Measurements from ENCODE around the gene TMEM101.
A peak's percentile ranks its signal among the peaks of the same experiment; 100 is the strongest.

The TMEM101 gene

GRCh38 chr17:43986225-43986981, 28.4 kb downstream of the TMEM101 start:
- Histone ChIP-seq H2AFZ (ENCODE audit: low read length) (no peak overlapping the region), H3K9me3 (ENCODE audit: insufficient read depth, low read depth, low read length) (no peaks in the 10 kb centered on the region), H3K4me3 (ENCODE audit: low read length, poor library complexity, severe bottlenecking) (no peak overlapping the region), H3K36me3 (ENCODE audit: insufficient read depth, low read length) (no peaks in the 10 kb centered on the region), H3K4me1 (ENCODE audit: insufficient read depth, low read length, poor library complexity, severe bottlenecking) (no peaks in the 10 kb centered on the region), H3K4me2 (ENCODE audit: low read depth, low read length, poor library complexity, severe bottlenecking) (no peak overlapping the region), H3F3A (ENCODE audit: low read depth) (no peaks in the 10 kb centered on the region), H4K20me1 (ENCODE audit: insufficient read depth, low read length, poor library complexity, severe bottlenecking) (no peaks in the 10 kb centered on the region), H3K9ac (ENCODE audit: low read depth, low read length, poor library complexity, severe bottlenecking) (no peak overlapping the region), H3K27me3 (ENCODE audit: insufficient read depth, low read length, poor library complexity, severe bottlenecking) (no peaks in the 10 kb centered on the region), H3K9me2 (replicated peaks; ENCODE audit: low read depth, low read length) (no peaks in the 10 kb centered on the region), H3K79me2 (ENCODE audit: insufficient read depth, low read length) (no peaks in the 10 kb centered on the region)
- TF ChIP-seq EZH2phosphoT487 (IDR thresholded peaks at IDR 0.05; ENCODE audit: borderline replicate concordance), result no peak
- TF ChIP-seq, protein P1, sequence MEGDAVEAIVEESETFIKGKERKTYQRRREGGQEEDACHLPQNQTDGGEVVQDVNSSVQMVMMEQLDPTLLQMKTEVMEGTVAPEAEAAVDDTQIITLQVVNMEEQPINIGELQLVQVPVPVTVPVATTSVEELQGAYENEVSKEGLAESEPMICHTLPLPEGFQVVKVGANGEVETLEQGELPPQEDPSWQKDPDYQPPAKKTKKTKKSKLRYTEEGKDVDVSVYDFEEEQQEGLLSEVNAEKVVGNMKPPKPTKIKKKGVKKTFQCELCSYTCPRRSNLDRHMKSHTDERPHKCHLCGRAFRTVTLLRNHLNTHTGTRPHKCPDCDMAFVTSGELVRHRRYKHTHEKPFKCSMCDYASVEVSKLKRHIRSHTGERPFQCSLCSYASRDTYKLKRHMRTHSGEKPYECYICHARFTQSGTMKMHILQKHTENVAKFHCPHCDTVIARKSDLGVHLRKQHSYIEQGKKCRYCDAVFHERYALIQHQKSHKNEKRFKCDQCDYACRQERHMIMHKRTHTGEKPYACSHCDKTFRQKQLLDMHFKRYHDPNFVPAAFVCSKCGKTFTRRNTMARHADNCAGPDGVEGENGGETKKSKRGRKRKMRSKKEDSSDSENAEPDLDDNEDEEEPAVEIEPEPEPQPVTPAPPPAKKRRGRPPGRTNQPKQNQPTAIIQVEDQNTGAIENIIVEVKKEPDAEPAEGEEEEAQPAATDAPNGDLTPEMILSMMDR (conservative IDR thresholded peaks at IDR 0.05; ENCODE audit: low read length), result no peak

DNA sequence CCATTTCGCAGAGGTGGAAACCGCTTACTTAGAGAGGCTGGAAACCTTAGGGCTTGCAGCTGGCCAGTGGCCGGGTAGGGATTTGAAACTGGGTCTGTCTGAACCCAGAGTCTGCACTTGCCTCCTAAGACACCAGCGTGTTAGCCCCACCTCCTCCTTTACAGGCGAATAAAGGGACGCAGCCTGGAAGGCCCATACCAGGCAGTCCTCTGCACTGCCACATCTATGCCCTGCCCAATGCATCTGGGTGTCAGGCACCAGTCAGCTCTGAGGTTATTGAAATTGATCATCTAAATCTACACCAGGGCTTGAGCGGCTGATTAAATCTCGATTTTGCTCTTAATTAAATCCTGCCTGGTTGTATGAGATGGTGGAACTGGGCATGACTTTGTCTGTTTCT, 30.2 kb downstream of the TMEM101 start:
- Histone ChIP-seq H2AFZ (ENCODE audit: low read length) (no peak overlapping the region), H4K20me1 (ENCODE audit: insufficient read depth, low read length, poor library complexity, severe bottlenecking) (no peaks in the 10 kb centered on the region), H3K4me3 (ENCODE audit: low read length, poor library complexity, severe bottlenecking) (no peak overlapping the region), H3K9me3 (ENCODE audit: insufficient read depth, low read depth, low read length) (no peaks in the 10 kb centered on the region), H3K4me1 (ENCODE audit: insufficient read depth, low read length, poor library complexity, severe bottlenecking) (no peaks in the 10 kb centered on the region), H3K9ac (ENCODE audit: low read depth, low read length, poor library complexity, severe bottlenecking) (no peak overlapping the region), H3K27me3 (ENCODE audit: insufficient read depth, low read length, poor library complexity, severe bottlenecking) (no peaks in the 10 kb centered on the region), H3F3A (ENCODE audit: low read depth) (no peaks in the 10 kb centered on the region), H3K4me2 (ENCODE audit: low read depth, low read length, poor library complexity, severe bottlenecking) (no peak overlapping the region), H3K9me2 (replicated peaks; ENCODE audit: low read depth, low read length) (no peaks in the 10 kb centered on the region), H3K79me2 (ENCODE audit: insufficient read depth, low read length) (no peaks in the 10 kb centered on the region), H3K36me3 (ENCODE audit: insufficient read depth, low read length) (no peaks in the 10 kb centered on the region)
- TF ChIP-seq, protein P1 (conservative IDR thresholded peaks at IDR 0.05; ENCODE audit: low read length), result no peak
- no peak for TF ChIP-seq EZH2phosphoT487 (IDR thresholded peaks at IDR 0.05; ENCODE audit: borderline replicate concordance)

DNA sequence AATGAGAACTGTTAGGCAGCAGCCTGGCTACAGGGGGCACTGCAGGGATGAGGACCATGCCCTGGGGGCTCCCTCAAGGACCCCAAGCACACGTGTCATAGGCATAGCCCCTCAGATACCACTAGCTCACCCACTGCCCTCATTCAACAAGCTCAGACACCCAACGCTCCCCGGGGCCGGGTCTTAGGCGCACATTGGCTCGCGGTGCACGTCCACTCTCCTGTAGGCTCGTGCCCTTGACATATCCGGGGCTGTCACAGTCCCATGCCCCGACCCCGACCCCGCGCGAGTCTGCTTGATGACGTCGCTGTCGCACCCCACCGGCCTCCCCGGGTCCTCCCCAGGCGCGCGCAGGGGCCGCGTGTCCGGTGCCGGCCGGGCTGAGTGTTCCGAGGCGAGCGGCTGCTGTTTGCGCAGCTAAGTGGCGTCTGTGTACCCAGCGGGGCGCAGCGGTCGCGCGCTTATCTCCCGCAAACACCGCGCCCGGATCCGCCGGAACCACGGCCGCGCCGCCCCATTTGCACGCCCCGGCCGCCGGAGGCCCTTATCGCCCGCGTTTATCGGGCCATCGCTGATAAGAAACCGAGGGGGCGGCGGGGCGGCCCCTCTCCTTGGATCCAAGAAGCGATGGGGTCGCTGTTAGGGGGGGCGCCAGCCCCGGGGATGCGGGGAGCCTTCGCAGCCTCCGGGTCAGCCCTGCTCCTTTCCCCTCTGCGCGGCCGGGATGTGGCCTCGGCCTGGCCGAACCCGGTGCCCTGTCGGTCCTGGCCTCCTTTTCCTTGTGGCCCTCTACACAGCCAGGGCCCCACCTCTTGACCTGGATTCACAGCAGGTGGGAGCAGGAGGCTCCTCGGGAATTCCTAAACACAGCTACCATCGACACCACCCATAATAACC, 31.0 kb downstream of the TMEM101 start:
- H3K27me3 ChIP-seq (ENCODE audit: insufficient read depth, low read length, poor library complexity, severe bottlenecking), result no peaks in the 10 kb centered on the region
- no peak overlapping the region for H3K4me3 ChIP-seq (ENCODE audit: low read length, poor library complexity, severe bottlenecking)
- no peaks in the 10 kb centered on the region for H3K9me3 ChIP-seq (ENCODE audit: insufficient read depth, low read depth, low read length)
- H3K9me2 ChIP-seq (replicated peaks; ENCODE audit: low read depth, low read length), result no peaks in the 10 kb centered on the region
- no peaks in the 10 kb centered on the region for H3F3A ChIP-seq (ENCODE audit: low read depth)
- no peak overlapping the region for H2AFZ ChIP-seq (ENCODE audit: low read length)
- TF ChIP-seq EZH2phosphoT487 (IDR thresholded peaks at IDR 0.05; ENCODE audit: borderline replicate concordance), result no peak
- TF ChIP-seq, protein P1 (conservative IDR thresholded peaks at IDR 0.05; ENCODE audit: low read length), result peak; percentile 23; the same call in 1 of the 2 replicates
- H3K9ac ChIP-seq (ENCODE audit: low read depth, low read length, poor library complexity, severe bottlenecking), result no peak overlapping the region
- no peaks in the 10 kb centered on the region for H3K79me2 ChIP-seq (ENCODE audit: insufficient read depth, low read length)
- no peaks in the 10 kb centered on the region for H4K20me1 ChIP-seq (ENCODE audit: insufficient read depth, low read length, poor library complexity, severe bottlenecking)
- no peak overlapping the region for H3K4me2 ChIP-seq (ENCODE audit: low read depth, low read length, poor library complexity, severe bottlenecking)
- H3K4me1 ChIP-seq (ENCODE audit: insufficient read depth, low read length, poor library complexity, severe bottlenecking), result no peaks in the 10 kb centered on the region
- no peaks in the 10 kb centered on the region for H3K36me3 ChIP-seq (ENCODE audit: insufficient read depth, low read length)
